Stimulated activated naive CD8-positive, alpha-beta T cell treated with anti-CD3 and anti-CD28 coated beads, Interleukin-15, amount 100 ng/mL, for 72 hours (primary cell): ENCODE measurements around the gene PADI6.

Source experiments
- ATAC-seq: fragments of 150-1000 bp; cut with Tn5 transposase; 2 replicates; pipeline ENCODE4 v1.10.0; 2021; ENCODE audit warnings: mild to moderate bottlenecking, moderate library complexity
- DNase-seq, 2 donors: peaks; one replicate each; pipeline ENCODE4 v3.0.0; 2021 to 2022
- H3K27ac Mint-ChIP-seq, 2 donors: one replicate each; pipeline ENCODE4 v1.8.0; 2022; ENCODE audit warnings: mild to moderate bottlenecking in 2 of 2, mixed read lengths in 2 of 2, moderate library complexity in 2 of 2
- H3K27me3 Mint-ChIP-seq: one replicate; pipeline ENCODE4 v1.8.0; 2022; ENCODE audit warnings: mixed read lengths
- H3K4me1 Mint-ChIP-seq: one replicate; pipeline ENCODE4 v1.8.0; 2022; ENCODE audit warnings: mild to moderate bottlenecking, mixed read lengths
- H3K4me3 Mint-ChIP-seq, 2 donors: one replicate each; pipeline ENCODE4 v1.8.0; 2022; ENCODE audit warnings: mild to moderate bottlenecking in 2 of 2, mixed read lengths in 2 of 2, moderate library complexity in 1 of 2
- H3K9me3 Mint-ChIP-seq, 2 donors: one replicate each; pipeline ENCODE4 v1.8.0; 2022; ENCODE audit warnings: mixed read lengths in 2 of 2

The PADI6 gene

DNA sequence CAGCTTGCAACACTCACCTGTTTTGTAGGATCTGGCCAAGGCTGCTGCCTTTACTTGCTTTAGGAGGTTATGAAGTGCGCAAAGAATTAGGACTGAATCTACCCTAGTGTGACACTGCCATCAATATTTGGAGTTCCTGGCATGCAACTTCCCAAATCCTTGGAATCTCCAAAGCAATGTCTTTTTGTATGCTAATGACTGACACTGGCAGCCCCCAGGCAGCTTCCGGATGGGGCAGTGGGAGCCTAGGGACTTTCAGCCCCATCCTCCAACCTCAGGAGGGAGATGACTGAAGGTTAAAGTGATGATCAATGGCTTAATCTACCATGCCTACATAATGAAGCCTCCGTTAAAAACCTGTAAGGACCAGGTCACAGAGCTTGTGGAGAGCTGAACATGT lies 62.0 kb downstream of the PADI6 start:
- Mint-ChIP-seq H3K4me1 (peaks cover 61% of the 10 kb centered on the region), H3K27ac (peak overlapping the region; percentile 15 to 25), H3K9me3 (no peaks in the 10 kb centered on the region), H3K4me3 (peak overlapping the region in 1 of 2 donors; percentile 24), H3K27me3 (no peaks in the 10 kb centered on the region)
- DNase-seq (no peak), ATAC-seq (no peak)

DNA sequence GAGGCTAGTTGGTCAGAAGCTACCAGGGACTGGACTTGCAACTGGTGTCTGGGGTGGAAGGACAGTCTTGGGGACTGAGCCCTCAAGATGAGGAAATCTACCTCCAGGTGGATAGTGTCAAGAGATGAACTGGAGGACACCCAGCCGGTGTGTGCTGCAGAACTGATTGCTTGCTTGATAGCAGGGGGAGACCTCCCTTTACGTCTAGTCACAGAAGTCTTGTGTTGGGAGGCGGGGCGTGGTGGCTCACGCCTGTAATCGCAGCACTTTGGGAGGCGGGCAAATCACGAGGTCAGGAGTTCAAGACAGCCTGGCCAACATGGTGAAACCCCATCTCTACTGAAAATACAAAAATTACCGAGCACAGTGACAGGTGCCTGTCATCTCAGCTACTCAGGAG lies 62.6 kb downstream of the PADI6 start:
- DNase-seq (no peak), ATAC-seq (no peak)
- H3K4me3 Mint-ChIP-seq = peak overlapping the region; percentile 49 to 77
- H3K4me1 Mint-ChIP-seq = peaks cover 56% of the 10 kb centered on the region
- H3K9me3 Mint-ChIP-seq = no peaks in the 10 kb centered on the region
- H3K27me3 Mint-ChIP-seq = no peaks in the 10 kb centered on the region
- peak overlapping the region; percentile 25 to 93 for H3K27ac Mint-ChIP-seq

GRCh38 chr1:17436380-17437174 lies 64.6 kb downstream of the PADI6 start:
- DNase-seq (no peak), ATAC-seq (no peak)
- Mint-ChIP-seq H3K27me3 (no peaks in the 10 kb centered on the region), H3K4me3 (peak overlapping the region; percentile 77 to 79), H3K4me1 (peaks cover 69% of the 10 kb centered on the region), H3K9me3 (no peaks in the 10 kb centered on the region), H3K27ac (peak overlapping the region; percentile 25 to 93)

- ATAC-seq (no peak), DNase-seq (no peak)
- Mint-ChIP-seq H3K27me3 (no peaks in the 10 kb centered on the region), H3K4me1 (peaks cover 62% of the 10 kb centered on the region), H3K9me3 (no peaks in the 10 kb centered on the region), H3K4me3 (peak overlapping the region; percentile 77 to 79), H3K27ac (peak overlapping the region; percentile 25 to 93)
Measured at GRCh38 chr1:17437260-17437579, 65.2 kb downstream of the PADI6 start.

DNA sequence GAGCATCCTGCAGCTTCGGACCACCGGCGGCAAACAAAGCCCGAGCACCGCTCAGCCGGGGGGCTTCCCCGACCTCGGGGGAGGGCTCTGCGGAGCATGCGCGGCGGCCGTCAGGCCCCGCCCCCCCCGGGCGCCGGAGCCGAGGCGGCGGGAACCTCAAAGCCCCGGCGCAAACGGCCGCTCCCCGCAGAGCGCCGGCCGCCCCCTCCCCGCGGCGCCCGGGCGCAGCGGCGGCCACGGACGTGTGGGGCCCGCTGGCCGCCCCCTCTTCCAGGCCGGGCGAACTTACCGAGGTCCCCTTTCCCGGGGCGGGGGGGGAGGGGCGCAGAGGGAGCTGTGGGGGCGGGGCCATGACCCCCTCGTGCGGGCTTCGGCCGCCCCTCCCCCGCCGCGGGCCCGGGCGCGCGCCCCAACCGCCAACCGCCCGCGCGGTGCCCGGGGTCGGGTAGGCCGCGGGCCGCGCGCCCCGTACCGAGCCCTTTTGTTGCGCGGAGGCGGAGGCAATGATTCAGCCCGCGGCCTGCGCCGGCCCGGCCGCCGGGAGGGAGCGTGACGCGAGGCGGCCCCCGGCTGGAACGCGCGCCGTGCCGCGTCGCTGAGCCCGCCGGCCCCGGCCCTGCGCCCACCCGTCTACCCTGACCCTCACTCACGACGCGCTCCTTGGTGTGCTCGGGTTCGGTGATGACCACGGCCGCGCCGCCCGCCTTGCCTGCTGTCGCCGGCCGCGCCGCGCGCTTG lies 65.8 kb downstream of the PADI6 start:
- Mint-ChIP-seq H3K27me3 (no peaks in the 10 kb centered on the region), H3K9me3 (no peaks in the 10 kb centered on the region), H3K4me3 (peak overlapping the region; percentile 79 to 98), H3K27ac (peak overlapping the region; percentile 25 to 93), H3K4me1 (peaks cover 59% of the 10 kb centered on the region)
- DNase-seq = peak; percentile 70 to 80
- ATAC-seq = peak; percentile 51

GRCh38 chr1:17438318-17439249 lies 66.6 kb downstream of the PADI6 start:
- peaks cover 7% of the 10 kb centered on the region for H3K27me3 Mint-ChIP-seq
- H3K27ac Mint-ChIP-seq = peak overlapping the region; percentile 96 to 100
- peaks cover 60% of the 10 kb centered on the region for H3K4me1 Mint-ChIP-seq
- peak overlapping the region; percentile 89 to 98 for H3K4me3 Mint-ChIP-seq
- no peaks in the 10 kb centered on the region for H3K9me3 Mint-ChIP-seq
- ATAC-seq (peak; percentile 68), DNase-seq (peak; percentile 89 to 91)

DNA sequence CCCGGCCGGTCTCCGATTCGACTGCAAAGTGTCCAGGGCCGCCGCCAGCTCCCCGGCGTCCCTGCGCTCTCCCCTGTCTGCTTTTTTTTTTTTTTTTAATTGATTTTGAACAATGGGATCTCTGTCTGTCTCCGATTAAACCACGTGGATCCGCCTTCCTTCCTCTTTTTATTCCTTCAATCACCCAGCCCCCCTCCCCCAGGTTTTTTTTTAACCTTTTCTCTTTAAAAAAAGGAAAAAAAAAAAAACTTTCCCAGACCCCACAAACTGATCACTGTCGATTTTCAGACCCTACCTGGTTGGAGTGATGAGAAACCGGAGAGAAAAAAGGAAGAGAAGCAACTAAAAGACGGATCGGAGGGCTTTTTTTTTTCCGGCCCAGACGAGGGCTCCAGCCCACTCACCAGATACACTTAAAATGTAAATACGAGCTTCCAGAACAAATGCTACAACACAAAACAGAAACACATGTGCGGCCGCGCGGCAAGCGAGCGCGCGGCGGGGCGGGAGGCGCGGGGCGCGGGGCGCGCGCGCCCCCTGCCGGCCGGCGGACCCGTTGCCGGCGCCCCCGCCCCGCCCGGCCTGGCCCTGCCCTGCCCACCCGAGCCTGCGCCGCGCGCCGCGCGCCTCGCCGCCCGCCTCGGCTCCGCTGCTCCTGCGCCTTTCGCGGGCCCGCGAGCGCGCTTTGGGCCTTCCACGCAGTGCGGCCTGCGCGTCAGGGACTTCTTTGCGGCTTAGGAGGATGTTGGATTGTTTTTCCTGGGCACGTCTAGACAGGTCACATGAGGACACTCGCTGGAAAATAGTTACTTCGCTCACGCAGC lies 67.5 kb downstream of the PADI6 start, which contains the start of gene RCC2:
TSS of gene RCC2 (minus strand) at position 428 of the 824 bp plus-strand sequence. CDS start 1,163 bp downstream, outside the sequence.
- Mint-ChIP-seq H3K4me1 (peaks cover 52% of the 10 kb centered on the region), H3K27ac (peak within 1 kb of the TSS; percentile 99 to 100), H3K4me3 (peak within 1 kb of the TSS; percentile 89 to 98), H3K9me3 (no peaks in the 10 kb centered on the region), H3K27me3 (peaks cover 9% of the 10 kb centered on the region)
- peak; percentile 75 for DNase-seq
- ATAC-seq = peak; percentile 67

GRCh38 chr1:17440074-17440826 lies 68.3 kb downstream of the PADI6 start:
- peaks cover 44% of the 10 kb centered on the region for H3K4me1 Mint-ChIP-seq
- peak overlapping the region; percentile 89 to 98 for H3K4me3 Mint-ChIP-seq
- peaks cover 9% of the 10 kb centered on the region for H3K27me3 Mint-ChIP-seq
- no peaks in the 10 kb centered on the region for H3K9me3 Mint-ChIP-seq
- ATAC-seq (no peak), DNase-seq (peak; percentile 44 to 51)
- peak overlapping the region; percentile 99 for H3K27ac Mint-ChIP-seq

GRCh38 chr1:17440827-17441168 lies 68.8 kb downstream of the PADI6 start:
- Mint-ChIP-seq H3K9me3 (no peaks in the 10 kb centered on the region), H3K4me1 (peaks cover 38% of the 10 kb centered on the region), H3K27ac (peak overlapping the region; percentile 99), H3K4me3 (peak overlapping the region; percentile 89 to 98), H3K27me3 (peaks cover 9% of the 10 kb centered on the region)
- no peak for ATAC-seq
- DNase-seq = no peak

DNA sequence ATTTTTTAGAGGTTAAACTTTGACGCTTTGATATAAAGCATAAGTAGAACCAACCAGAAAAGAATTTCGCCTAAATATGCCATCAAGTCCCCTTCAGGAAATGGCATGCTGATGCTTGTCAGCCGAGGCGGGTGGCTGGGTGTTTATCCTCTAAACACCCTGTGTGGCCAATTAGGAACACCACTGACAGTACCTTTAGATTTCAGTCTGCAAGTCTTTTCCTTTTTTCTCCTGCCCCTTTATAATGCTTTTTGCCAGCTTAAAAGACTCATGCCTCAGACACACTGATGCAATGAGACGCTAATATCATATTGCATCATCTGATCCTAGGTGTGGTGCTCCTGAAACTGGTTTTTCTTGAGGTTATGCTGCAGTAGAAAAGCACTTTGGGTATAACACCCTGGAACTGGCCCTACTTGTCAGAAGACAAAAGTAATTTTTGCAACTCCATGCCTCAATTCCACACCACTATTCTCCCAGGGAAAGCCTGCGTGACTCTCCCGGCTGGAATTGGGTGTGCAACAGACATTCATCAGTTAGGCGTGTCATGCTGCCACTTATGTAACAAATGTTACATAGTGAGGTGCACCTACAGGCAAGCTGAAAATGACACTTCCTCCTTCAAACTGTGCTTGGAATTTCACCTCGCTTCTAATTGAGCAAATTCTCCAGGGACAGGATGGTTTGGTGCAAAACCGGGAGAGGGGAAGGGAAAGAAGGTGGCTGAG lies 69.4 kb downstream of the PADI6 start:
- peak overlapping the region; percentile 99 for H3K27ac Mint-ChIP-seq
- H3K27me3 Mint-ChIP-seq = peaks cover 9% of the 10 kb centered on the region
- H3K4me1 Mint-ChIP-seq = peaks cover 32% of the 10 kb centered on the region
- ATAC-seq (peak; percentile 56), DNase-seq (peak; percentile 60 to 70)
- no peaks in the 10 kb centered on the region for H3K9me3 Mint-ChIP-seq
- H3K4me3 Mint-ChIP-seq = peak overlapping the region; percentile 89 to 98

- Mint-ChIP-seq H3K27me3 (peaks cover 9% of the 10 kb centered on the region), H3K4me3 (peak overlapping the region; percentile 89 to 98), H3K4me1 (peaks cover 27% of the 10 kb centered on the region)
Measured at GRCh38 chr1:17441993-17442357, 70.0 kb downstream of the PADI6 start.

DNA sequence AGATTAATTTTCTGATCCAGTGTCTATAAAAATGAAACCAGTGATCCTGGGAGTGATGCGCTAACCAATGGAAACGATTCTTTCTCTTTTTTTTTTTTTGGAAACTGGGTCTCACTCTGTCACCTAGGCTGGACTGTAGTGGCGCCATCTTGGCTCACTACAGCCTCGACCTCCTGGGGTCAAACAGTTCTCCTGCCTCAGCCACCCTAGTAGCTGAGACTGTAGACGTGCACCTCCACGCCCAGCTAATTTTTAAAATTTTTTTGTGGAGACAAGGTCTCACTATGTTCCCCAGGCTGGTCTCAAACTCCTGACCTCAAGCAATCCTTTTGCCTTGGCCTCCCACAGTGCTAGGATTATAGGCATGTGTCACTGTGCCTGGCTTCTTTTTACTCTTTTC lies 70.8 kb downstream of the PADI6 start:
- Mint-ChIP-seq H3K27ac (peak overlapping the region; percentile 86 to 90), H3K27me3 (peaks cover 9% of the 10 kb centered on the region), H3K4me3 (peak overlapping the region; percentile 39 to 63), H3K9me3 (no peaks in the 10 kb centered on the region), H3K4me1 (peaks cover 25% of the 10 kb centered on the region)
- DNase-seq (no peak), ATAC-seq (no peak)

More at GRCh38 chr1:17441993-17442357, 70.0 kb downstream of the PADI6 start:
- ATAC-seq (no peak), DNase-seq (no peak)
- Mint-ChIP-seq H3K9me3 (no peaks in the 10 kb centered on the region), H3K27ac (peak overlapping the region; percentile 99)

GRCh38 chr1:17447501-17447992 lies 75.6 kb downstream of the PADI6 start:
- no peaks in the 10 kb centered on the region for H3K9me3 Mint-ChIP-seq
- no peak overlapping the region for H3K27ac Mint-ChIP-seq
- DNase-seq (no peak), ATAC-seq (no peak)
- no peak overlapping the region for H3K4me3 Mint-ChIP-seq
- peaks cover 11% of the 10 kb centered on the region for H3K4me1 Mint-ChIP-seq
- peaks cover 9% of the 10 kb centered on the region for H3K27me3 Mint-ChIP-seq
